Lower leg skin (tissue), 3 donors: ENCODE data around the gene ARHGAP8.

ENCODE experiments used
- POLR2A ChIP-seq, 2 donors: fragments of 450-650 bp; IDR thresholded peaks; one replicate each; pipeline ENCODE4 v1.6.1; 2016 to 2017; ENCODE audit warnings: antibody characterized with exemption in 2 of 2, mild to moderate bottlenecking in 1 of 2, moderate library complexity in 1 of 2
- TF ChIP-seq, protein P1 (sequence below), 3 donors: fragments of 450-650 bp; IDR thresholded peaks; one replicate each; pipeline ENCODE4 v1.5.1; 2016; ENCODE audit warnings: antibody characterized with exemption in 3 of 3, mild to moderate bottlenecking in 3 of 3, moderate library complexity in 2 of 3

DNA sequence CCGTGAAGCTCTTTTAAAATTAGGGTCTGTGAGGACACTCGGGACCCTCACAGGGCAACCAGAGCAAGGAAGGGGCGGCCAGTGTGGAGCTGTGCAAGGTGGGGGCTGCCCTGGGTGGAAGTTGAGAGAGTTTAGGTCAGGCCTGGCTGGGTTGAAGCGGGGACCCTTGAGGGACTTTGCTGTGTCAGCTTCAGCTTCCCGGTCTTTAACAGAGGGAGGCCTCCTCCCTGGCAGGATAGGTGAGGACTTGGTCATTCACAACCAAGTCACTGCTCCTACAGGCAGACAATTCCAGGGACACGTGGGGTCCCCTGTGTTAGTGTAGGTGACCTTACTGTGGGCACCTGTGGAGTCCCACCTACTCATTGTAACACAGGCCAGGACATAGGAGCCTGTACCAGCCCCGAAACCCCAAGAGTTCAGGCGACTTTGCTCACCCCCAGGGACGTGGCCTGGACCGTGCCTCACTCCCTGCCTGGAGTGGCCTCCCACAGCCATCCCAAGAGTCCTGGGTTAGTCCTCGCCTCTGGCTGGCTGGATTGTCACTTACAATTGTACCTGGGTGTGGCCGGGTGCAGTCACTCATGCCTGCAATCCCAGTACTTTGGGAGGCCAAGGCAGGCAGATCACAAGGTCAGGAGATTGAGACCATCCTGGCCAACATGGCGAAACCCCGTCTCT lies 18.8 kb upstream of the ARHGAP8 start:
- TF ChIP-seq, protein P1, sequence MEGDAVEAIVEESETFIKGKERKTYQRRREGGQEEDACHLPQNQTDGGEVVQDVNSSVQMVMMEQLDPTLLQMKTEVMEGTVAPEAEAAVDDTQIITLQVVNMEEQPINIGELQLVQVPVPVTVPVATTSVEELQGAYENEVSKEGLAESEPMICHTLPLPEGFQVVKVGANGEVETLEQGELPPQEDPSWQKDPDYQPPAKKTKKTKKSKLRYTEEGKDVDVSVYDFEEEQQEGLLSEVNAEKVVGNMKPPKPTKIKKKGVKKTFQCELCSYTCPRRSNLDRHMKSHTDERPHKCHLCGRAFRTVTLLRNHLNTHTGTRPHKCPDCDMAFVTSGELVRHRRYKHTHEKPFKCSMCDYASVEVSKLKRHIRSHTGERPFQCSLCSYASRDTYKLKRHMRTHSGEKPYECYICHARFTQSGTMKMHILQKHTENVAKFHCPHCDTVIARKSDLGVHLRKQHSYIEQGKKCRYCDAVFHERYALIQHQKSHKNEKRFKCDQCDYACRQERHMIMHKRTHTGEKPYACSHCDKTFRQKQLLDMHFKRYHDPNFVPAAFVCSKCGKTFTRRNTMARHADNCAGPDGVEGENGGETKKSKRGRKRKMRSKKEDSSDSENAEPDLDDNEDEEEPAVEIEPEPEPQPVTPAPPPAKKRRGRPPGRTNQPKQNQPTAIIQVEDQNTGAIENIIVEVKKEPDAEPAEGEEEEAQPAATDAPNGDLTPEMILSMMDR (IDR thresholded peaks at IDR 0.05) = no peak
- no peak for TF ChIP-seq POLR2A (IDR thresholded peaks at IDR 0.05)
